ENCODE measurements around the gene SH3PXD2B. TPM values are rescaled to one million over a fixed set of nuclear protein-coding genes. Genes with fewer than 3 reads are reported as not detected.

Gene SH3PXD2B
- total and polyA plus RNA-seq, 7 experiments from 2014 or later = 0.15 to 1.1 (median 0.28) TPM; not detected in 1

DNA sequence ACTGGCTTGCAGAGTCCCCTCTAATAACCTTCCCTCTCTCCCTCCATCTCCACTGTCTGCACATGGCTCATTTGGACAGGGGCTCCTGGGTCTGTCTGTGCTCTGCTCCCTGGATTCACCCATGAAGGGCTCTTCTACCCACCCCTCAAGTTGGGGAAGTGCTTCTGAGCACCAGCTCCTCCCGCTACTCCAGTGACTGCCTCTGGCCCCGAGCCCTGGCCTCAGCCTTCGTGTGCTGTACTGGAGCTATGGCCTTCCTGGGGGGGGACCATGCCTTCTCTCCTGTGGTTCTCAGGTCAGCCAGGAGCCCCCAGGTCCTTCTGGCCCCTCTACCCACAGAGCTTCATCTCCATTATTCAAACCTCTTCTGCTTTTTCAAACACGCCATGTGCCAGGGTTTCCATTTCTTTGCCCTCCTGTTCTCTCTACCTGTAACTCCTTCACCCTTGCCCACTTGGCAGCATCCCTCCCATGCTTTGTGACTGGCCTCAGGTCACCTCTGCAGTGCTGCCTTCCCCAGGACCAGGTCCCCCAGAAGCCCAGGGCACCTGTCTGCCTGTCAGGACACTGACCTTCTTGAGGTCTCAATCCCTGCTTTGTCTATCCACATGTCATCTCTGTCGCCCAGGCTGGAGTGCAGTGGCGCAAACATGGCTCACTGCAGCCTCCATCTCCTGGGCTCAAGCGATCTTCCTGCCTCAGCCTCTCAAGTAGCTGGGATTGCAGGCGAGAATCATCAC, 9.5 kb downstream of the SH3PXD2B start:
- ATAC-seq = no peak
- H3K4me3 Mint-ChIP-seq = no peak overlapping the region
- ChIA-PET POLR2A (no interaction called here), CTCF (no interaction called here)
- no peaks in the 10 kb centered on the region for H3K4me1 ChIP-seq (ENCODE audit: control insufficient read depth in 2 of 2, insufficient read depth in 2 of 2, low read length in 2 of 2)
- H3K27ac Mint-ChIP-seq = peak overlapping the region in 2 of 9 donors; percentile 13 to 17
- no peaks in the 10 kb centered on the region for H3K36me3 ChIP-seq (ENCODE audit: control insufficient read depth in 2 of 3, insufficient read depth in 3 of 3, low read length in 3 of 3)
- intact Hi-C loops (cut with micrococcal nuclease) = no loop called here
- no peak for DNase-seq
- no peaks in the 10 kb centered on the region for H3K9me3 Mint-ChIP-seq
- peaks cover 0 to 6% (median 0%) of the 10 kb centered on the region in 7 donors for H3K4me1 Mint-ChIP-seq
- peaks cover 7 to 33% (median 24%) of the 10 kb centered on the region in 5 donors for H3K27me3 Mint-ChIP-seq
- no peak overlapping the region for H3K27ac ChIP-seq (ENCODE audit: low read depth, low read length)
- H3K9me3 ChIP-seq (ENCODE audit: control insufficient read depth in 2 of 3, low read length in 3 of 3) = no peaks in the 10 kb centered on the region
- no peak overlapping the region for H3K4me3 ChIP-seq (ENCODE audit: low read length)
- no peaks in the 10 kb centered on the region for H3K36me3 Mint-ChIP-seq
- no peaks in the 10 kb centered on the region for H3K27me3 ChIP-seq (ENCODE audit: control insufficient read depth in 2 of 2, insufficient read depth in 2 of 2, low read length in 2 of 2)

DNA sequence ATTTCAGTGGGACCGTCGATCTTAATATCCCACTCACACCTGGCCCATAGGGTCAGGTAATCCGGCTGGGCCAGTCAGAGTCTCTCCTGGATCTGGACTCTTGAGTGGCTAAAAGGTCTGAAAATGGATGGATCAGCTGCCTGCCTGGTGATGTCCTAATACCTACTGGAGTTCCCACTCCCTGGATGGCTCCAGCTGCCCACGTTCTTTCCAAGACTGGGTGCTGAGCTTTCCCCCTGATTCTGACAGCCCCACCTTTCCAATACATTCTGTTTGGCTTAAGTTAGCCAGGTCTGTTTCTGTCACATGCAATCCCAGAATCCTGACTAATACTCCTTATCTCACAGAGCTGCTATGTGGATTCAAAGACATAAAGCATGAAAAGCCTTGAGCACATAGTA, 10.2 kb downstream of the SH3PXD2B start:
- POLR2A ChIA-PET = no interaction called here
- Mint-ChIP-seq H3K4me3 (no peak overlapping the region), H3K4me1 (peaks cover 0 to 6% (median 0%) of the 10 kb centered on the region in 7 donors), H3K27me3 (peaks cover 7 to 29% (median 18%) of the 10 kb centered on the region in 5 donors), H3K36me3 (no peaks in the 10 kb centered on the region), H3K9me3 (no peaks in the 10 kb centered on the region), H3K27ac (no peak overlapping the region)
- intact Hi-C loops (cut with micrococcal nuclease) = no loop called here
- DNase-seq = no peak
- Histone ChIP-seq H3K27ac (ENCODE audit: low read depth, low read length) (no peak overlapping the region), H3K36me3 (ENCODE audit: control insufficient read depth in 2 of 3, insufficient read depth in 3 of 3, low read length in 3 of 3) (no peaks in the 10 kb centered on the region), H3K27me3 (ENCODE audit: control insufficient read depth in 2 of 2, insufficient read depth in 2 of 2, low read length in 2 of 2) (no peaks in the 10 kb centered on the region), H3K4me1 (ENCODE audit: control insufficient read depth in 2 of 2, insufficient read depth in 2 of 2, low read length in 2 of 2) (no peaks in the 10 kb centered on the region), H3K4me3 (ENCODE audit: low read length) (no peak overlapping the region), H3K9me3 (ENCODE audit: control insufficient read depth in 2 of 3, low read length in 3 of 3) (no peaks in the 10 kb centered on the region)
- CTCF ChIA-PET = no interaction called here
- no peak for ATAC-seq

DNA sequence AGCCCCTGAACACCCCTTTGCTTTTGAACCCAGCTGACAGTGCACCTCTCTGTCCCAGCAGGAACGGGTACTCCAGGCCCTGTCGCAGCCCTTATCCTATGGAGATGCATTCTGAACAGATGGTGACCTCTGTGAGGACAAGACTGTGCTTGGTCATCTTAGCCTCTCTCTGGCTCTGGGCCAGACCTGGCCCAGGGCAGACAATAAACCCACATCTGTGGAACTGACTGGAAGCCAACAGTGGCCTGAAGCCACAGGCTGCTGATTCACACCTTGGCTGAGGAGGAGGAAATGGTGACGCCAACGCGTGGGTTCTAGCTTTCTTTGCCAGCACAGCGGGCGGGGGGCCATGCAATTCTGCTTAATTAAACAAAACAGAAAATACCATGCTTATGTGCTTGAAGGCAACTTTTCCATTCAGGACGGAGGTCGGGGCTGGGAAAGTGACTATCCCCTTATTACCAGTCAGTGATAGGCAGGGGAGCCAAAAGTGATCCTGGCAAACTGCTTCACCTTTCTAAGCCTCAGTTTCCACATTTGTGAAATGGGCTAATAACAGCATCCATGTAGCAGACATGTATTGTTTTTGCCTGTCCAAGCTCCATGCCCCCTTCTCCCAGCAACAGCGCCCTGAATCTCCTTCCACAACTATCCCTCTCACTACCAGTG, 10.8 kb downstream of the SH3PXD2B start:
- Histone ChIP-seq H3K27ac (ENCODE audit: low read depth, low read length) (no peak overlapping the region), H3K36me3 (ENCODE audit: control insufficient read depth in 2 of 3, insufficient read depth in 3 of 3, low read length in 3 of 3) (no peaks in the 10 kb centered on the region), H3K4me3 (ENCODE audit: low read length) (no peak overlapping the region), H3K27me3 (ENCODE audit: control insufficient read depth in 2 of 2, insufficient read depth in 2 of 2, low read length in 2 of 2) (no peaks in the 10 kb centered on the region), H3K4me1 (ENCODE audit: control insufficient read depth in 2 of 2, insufficient read depth in 2 of 2, low read length in 2 of 2) (no peaks in the 10 kb centered on the region), H3K9me3 (ENCODE audit: control insufficient read depth in 2 of 3, low read length in 3 of 3) (no peaks in the 10 kb centered on the region)
- ATAC-seq (peak; percentile 53), DNase-seq (peak in 1 of 9 donors; percentile 52)
- H3K9me3 Mint-ChIP-seq = no peaks in the 10 kb centered on the region
- intact Hi-C loops (cut with micrococcal nuclease) = no loop called here
- POLR2A ChIA-PET = no interaction called here
- no peak overlapping the region for H3K27ac Mint-ChIP-seq
- H3K27me3 Mint-ChIP-seq = peaks cover 7 to 25% (median 18%) of the 10 kb centered on the region in 5 donors
- H3K36me3 Mint-ChIP-seq = no peaks in the 10 kb centered on the region
- H3K4me1 Mint-ChIP-seq = peaks cover 0 to 6% (median 0%) of the 10 kb centered on the region in 7 donors
- H3K4me3 Mint-ChIP-seq = no peak overlapping the region
- CTCF ChIA-PET = no interaction called here

DNA sequence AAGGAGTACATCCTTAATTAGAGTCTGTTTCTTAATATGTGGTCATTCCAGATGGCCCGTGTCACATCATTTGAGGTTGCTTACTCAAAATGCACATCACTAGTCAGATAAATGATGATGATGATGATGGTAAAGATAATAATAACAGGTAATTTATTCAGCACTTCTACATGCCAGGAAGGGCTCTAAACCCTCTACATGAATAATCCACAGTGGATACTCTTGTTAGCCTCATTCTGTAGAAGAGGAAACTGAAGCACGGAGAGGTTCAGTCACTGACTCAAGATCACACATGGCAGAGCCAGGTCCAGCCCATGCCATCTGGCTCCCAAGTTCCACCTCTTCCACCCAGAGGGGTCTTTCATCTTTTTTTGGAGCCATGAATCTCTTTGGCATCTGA, 11.7 kb downstream of the SH3PXD2B start:
- intact Hi-C loops (cut with micrococcal nuclease) = no loop called here
- Histone ChIP-seq H3K27me3 (ENCODE audit: control insufficient read depth in 2 of 2, insufficient read depth in 2 of 2, low read length in 2 of 2) (no peaks in the 10 kb centered on the region), H3K4me1 (ENCODE audit: control insufficient read depth in 2 of 2, insufficient read depth in 2 of 2, low read length in 2 of 2) (no peaks in the 10 kb centered on the region), H3K36me3 (ENCODE audit: control insufficient read depth in 2 of 3, insufficient read depth in 3 of 3, low read length in 3 of 3) (no peaks in the 10 kb centered on the region), H3K4me3 (ENCODE audit: low read length) (no peak overlapping the region), H3K9me3 (ENCODE audit: control insufficient read depth in 2 of 3, low read length in 3 of 3) (no peaks in the 10 kb centered on the region), H3K27ac (ENCODE audit: low read depth, low read length) (no peak overlapping the region)
- no peak overlapping the region for H3K4me3 Mint-ChIP-seq
- POLR2A ChIA-PET = no interaction called here
- peaks cover 7 to 25% (median 17%) of the 10 kb centered on the region in 5 donors for H3K27me3 Mint-ChIP-seq
- CTCF ChIA-PET = no interaction called here
- no peaks in the 10 kb centered on the region for H3K9me3 Mint-ChIP-seq
- no peak for DNase-seq
- no peaks in the 10 kb centered on the region for H3K36me3 Mint-ChIP-seq
- H3K4me1 Mint-ChIP-seq = peaks cover 0 to 6% (median 0%) of the 10 kb centered on the region in 7 donors
- H3K27ac Mint-ChIP-seq = no peak overlapping the region
- ATAC-seq = no peak

DNA sequence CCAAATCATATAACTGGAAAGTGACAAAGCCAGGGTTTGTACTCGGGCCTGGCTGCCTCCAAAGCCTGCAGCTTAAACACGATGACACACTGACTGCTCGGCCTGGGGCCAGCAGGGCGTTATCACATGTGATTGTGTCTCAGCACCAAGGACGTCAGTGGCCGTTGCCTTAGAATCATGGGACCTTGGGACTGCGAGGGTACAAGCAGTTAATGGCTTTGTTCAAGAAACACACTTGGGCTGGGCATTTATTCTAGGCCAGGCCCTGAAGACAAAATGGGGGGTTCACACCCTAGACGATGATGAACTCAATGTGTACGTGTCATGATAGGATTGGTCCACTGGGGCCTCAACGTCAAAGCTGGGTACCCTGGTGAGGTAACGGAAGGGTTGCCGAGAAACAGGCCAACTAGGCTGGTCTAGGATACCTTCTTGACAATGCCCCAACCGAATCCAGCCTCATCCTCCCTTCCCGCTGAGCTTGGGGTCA, 13.0 kb downstream of the SH3PXD2B start:
- Mint-ChIP-seq H3K9me3 (no peaks in the 10 kb centered on the region), H3K36me3 (no peaks in the 10 kb centered on the region)
- no peak for DNase-seq

DNA sequence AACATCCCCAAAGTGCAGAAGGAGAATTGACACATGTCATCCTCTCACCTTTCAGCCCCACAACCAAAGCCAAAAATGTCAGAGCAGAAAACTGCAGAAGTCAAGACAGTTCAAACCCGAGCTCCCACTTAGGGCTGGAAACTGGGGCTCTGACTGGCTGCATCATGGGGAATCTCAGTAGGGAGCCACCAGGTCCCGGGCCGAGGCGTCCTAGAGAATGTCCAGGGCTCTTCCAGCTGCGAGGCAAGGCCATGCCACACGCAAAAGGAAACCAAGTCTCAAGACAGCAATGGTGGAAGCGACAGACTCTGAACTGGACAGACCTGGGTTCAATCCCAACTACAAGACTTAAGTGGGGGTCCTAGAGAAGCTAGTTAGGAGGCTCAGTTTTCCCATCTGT, 13.8 kb downstream of the SH3PXD2B start:
- DNase-seq = no peak
- Histone ChIP-seq H3K27ac (ENCODE audit: low read depth, low read length) (no peak overlapping the region), H3K4me1 (ENCODE audit: control insufficient read depth in 2 of 2, insufficient read depth in 2 of 2, low read length in 2 of 2) (no peaks in the 10 kb centered on the region), H3K36me3 (ENCODE audit: control insufficient read depth in 2 of 3, insufficient read depth in 3 of 3, low read length in 3 of 3) (no peaks in the 10 kb centered on the region), H3K27me3 (ENCODE audit: control insufficient read depth in 2 of 2, insufficient read depth in 2 of 2, low read length in 2 of 2) (no peaks in the 10 kb centered on the region), H3K4me3 (ENCODE audit: low read length) (no peak overlapping the region), H3K9me3 (ENCODE audit: control insufficient read depth in 2 of 3, low read length in 3 of 3) (no peaks in the 10 kb centered on the region)
- H3K36me3 Mint-ChIP-seq = no peaks in the 10 kb centered on the region
- H3K27ac Mint-ChIP-seq = no peak overlapping the region
- H3K4me1 Mint-ChIP-seq = peaks cover 0 to 6% (median 0%) of the 10 kb centered on the region in 7 donors
- no peak for ATAC-seq
- no peak overlapping the region for H3K4me3 Mint-ChIP-seq
- H3K27me3 Mint-ChIP-seq = peaks cover 4 to 21% (median 13%) of the 10 kb centered on the region in 5 donors
- intact Hi-C loops (cut with micrococcal nuclease) = no loop called here
- CTCF ChIA-PET = interaction anchor here (0.6 kb wide), 1 partner anchor 8 kb away, joined by 5 read pairs; no protein-coding TSS in a partner anchor
- no peaks in the 10 kb centered on the region for H3K9me3 Mint-ChIP-seq
- POLR2A ChIA-PET = no interaction called here

More for the DNA sequence above, 13.0 kb downstream of the SH3PXD2B start:
- no peak overlapping the region for H3K27ac Mint-ChIP-seq
- H3K27me3 Mint-ChIP-seq = peaks cover 6 to 21% (median 15%) of the 10 kb centered on the region in 5 donors
- H3K4me1 Mint-ChIP-seq = peaks cover 0 to 6% (median 0%) of the 10 kb centered on the region in 7 donors
- intact Hi-C loops (cut with micrococcal nuclease) = no loop called here
- Histone ChIP-seq H3K27ac (ENCODE audit: low read depth, low read length) (no peak overlapping the region), H3K4me1 (ENCODE audit: control insufficient read depth in 2 of 2, insufficient read depth in 2 of 2, low read length in 2 of 2) (no peaks in the 10 kb centered on the region), H3K27me3 (ENCODE audit: control insufficient read depth in 2 of 2, insufficient read depth in 2 of 2, low read length in 2 of 2) (no peaks in the 10 kb centered on the region), H3K9me3 (ENCODE audit: control insufficient read depth in 2 of 3, low read length in 3 of 3) (no peaks in the 10 kb centered on the region), H3K4me3 (ENCODE audit: low read length) (no peak overlapping the region), H3K36me3 (ENCODE audit: control insufficient read depth in 2 of 3, insufficient read depth in 3 of 3, low read length in 3 of 3) (no peaks in the 10 kb centered on the region)
- ATAC-seq = no peak
- ChIA-PET POLR2A (no interaction called here), CTCF (no interaction called here)
- H3K4me3 Mint-ChIP-seq = peak overlapping the region in 1 of 10 donors; percentile 27
